DMS 273 treated with DMSO at 0.1 percent for 48 hours (cell line): ENCODE results near the gene CYP1A1.
"Not testable (repeated sequence)": the region's sequence is repeated elsewhere in the genome, so short reads cannot be mapped to it uniquely, and the experiment has no call there.

Source experiments
- DNase-seq: peaks from one replicate; lab custom pipeline; 2025; lab: John Stamatoyannopoulos, UW

CYP1A1 gene

DNA sequence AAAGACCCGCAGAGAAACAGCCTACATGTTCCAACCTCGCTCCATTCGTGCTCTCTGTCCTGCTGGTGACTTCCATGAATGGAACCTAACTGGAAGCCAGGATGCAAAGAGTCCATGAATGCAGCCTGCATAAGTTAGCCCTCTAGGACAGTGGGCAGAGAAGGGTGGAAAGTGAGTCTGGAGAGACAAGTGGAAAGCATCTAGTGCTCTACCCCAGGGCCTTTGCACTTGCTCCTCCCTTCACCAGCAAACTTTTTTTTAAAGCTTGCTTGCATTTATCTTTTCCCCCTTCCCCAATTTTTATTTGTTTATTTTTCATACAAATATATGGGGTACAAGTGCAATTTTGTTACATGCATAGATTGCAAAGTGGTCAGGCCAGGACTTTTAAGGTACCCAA is 7.9 kb upstream of the CYP1A1 start:
- DNase-seq = no peak

DNA sequence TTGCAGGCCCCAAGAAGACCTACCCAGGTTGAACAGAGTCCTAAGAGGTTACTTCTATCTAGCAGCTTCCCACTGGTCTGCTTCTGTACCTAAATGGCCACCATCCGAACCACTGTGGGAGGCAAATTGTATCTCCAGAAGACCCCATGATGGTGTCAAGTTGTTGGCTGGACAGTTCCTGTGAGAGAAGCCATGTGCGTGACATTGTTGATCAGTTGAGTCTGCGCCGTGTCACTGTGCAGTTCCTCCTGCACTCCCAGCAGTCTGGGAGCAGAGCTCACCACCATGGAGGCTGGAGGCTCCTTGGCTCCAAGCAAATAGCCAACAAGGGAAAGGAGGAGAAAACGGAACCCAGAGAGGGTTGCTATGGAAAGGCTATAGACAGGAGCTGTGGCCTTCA is 7.5 kb upstream of the CYP1A1 start:
- no peak for DNase-seq

- no peak for DNase-seq
These were observed 5.4 kb upstream of the CYP1A1 start for GRCh38 chr15:74730619-74731316.

GRCh38 chr15:74729372-74729771 is 4.0 kb upstream of the CYP1A1 start:
- not testable (repeated sequence) for DNase-seq

GRCh38 chr15:74728699-74729098 is 3.4 kb upstream of the CYP1A1 start:
- DNase-seq = not testable (repeated sequence)

- no peak for DNase-seq
These were observed 2.4 kb upstream of the CYP1A1 start for GRCh38 chr15:74727727-74728126.

DNA sequence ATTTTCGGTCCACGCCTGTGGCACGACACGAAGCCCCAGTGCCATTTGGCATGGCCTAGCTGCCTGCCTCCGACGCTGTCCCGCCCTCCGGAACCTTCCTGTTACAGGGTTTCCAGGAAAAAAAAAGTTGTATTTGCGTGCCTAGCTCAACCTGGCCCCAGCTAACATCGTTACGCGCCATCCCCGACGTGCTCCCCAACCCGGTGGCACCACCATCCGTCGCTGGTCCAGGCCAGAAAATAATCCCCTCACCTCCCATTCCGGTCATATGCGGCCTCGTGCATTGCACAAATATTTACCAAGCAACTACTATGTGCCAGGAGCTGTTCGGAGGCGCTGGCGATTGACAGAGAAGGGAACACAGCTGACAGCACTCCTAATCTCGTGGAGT is 1.4 kb upstream of the CYP1A1 start:
- no peak for DNase-seq

- no peak for DNase-seq
These were observed 781 bp upstream of the CYP1A1 start for GRCh38 chr15:74725845-74726773.

- no peak for DNase-seq
These were observed 631 bp downstream of the CYP1A1 start for GRCh38 chr15:74724570-74725224.

DNA sequence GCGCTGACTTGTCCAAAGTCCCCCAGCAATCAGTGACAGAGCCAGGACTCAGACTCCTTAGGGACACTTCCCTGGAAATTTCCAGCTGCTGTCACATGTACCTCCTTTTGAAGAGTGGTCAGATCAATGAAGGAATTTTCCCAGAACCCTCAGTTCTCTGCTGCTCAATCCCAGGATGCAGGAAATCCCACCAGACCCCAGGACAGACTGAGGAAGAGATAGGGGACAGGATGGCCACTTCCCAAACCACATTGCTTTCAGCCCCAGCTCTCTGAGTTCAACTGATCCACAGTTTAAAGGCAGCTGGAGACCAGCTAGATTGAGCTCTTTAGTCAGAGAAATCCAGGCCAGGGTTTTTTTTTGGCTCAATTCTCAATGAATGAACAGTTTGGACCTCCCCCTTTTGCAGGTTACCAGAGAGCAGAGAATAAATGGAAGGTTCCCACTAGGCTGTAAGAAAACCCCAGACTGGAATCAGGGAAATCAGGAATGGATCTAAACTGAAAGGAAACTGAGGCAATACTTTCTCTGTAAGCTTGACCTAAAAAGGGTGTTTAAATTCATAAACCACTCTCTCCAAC is 1.5 kb downstream of the CYP1A1 start:
- DNase-seq = peak; percentile 3

DNA sequence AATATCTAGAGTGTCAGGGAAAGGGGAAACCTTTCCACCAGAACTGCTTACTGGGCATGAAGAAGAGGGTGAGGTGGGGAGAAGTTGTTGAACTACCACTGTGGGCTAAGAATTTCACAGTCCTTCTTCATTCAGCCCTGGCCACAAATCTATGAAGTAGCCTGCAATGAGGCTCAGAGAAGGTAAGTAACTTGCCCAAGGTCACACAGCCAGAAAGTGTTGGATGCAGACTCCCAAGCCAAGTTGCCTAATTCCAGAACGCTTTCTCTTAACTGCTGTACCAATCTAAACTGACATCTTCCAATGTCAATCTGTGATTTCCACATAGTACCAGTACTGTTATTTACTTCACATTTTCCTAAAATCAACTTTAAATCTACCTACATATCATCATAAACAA is 2.1 kb downstream of the CYP1A1 start:
- DNase-seq = no peak

DNA sequence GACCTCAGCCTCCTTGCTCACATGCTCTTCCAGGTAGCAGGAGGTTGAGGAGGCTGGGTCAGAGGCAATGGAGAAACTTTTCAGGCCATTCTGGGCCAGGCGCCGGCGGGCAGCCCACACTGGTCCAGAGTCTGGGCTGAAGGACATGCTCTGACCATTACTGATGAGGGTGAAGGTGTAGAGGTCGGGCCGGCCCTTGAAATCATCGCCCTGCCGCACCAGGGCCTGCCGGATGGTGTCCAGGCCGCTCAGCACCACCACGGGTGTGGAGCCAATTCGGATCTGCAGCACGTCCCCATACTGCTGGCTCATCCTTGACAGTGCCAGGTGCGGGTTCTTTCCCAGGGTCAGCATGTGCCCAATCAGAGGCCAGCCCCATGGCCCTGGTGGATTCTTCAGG is 2.7 kb downstream of the CYP1A1 start:
- no peak for DNase-seq

DNA sequence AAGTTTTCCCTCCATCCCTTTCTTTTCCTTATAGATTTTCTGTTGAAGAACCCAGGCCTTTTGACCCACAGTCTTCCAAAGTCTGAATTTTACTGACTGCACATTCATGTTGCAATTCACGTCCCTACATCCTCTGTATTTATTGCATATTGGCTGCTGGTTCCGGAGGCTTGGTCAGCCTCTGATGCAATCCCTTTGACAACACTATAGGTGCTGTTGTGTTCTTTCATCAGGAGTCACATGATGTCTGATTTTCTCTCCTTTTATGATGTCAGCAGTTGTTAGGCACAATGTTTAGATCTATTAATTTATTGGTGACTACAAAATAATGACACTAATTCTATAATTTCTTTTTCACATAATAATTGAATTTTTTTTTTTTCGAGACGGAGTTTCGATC is 8.7 kb downstream of the CYP1A1 start:
- DNase-seq = no peak

DNA sequence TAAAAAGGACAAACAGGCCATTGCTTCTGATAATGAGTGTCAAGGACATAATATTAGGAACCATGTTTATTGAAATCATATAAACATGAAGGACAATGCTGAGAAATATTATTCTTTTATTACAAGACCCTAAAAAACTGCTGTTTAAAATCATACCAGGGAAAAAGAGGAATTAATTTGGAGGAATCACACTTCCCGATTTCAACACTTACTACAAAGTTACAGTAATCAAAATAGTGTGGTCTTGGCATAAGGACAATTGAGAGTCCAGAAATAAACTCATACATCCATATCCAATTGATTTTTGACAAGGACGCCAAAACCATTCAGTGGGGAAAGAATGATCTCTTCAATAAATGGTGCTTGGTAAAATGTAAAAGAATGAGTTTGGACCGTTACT is 13.0 kb downstream of the CYP1A1 start:
- DNase-seq = no peak

DNA sequence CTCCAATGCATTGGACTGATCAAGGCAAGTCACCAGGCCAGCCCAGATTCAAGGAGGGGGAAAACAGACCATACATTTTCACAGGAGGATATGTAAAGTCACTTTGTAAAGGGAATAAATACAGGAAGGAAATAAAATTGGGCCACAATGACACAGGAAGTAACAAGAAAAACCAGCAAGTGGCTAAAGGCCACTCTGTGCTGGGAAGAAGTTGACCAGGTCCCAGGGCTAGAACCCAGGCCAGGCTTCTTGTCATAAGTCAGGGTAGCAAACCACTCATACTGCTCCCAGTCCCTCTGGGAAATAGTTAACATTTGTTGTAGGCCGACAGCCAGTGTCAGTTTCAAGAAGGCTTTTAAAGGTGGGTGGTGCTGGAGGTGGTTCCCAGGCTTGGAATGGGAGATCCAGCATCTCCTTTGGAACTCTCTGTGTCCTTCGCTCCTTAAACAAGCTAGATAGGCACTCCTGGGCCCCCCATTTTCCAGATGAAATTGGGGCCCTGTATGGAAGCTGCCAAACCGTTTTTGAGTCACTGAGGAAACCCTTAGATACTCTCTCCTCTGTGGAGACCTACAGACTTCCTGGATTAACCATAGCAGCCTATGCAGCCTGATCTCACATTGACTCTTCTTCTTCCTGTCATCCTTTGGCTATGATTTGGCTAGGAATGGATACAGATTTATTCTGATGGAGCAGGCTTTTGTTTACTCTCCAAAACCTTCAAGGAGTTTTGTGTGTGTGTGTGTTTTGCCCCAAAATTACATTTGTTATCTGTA is 14.8 kb downstream of the CYP1A1 start:
- no peak for DNase-seq

GRCh38 chr15:74709892-74710291 is 15.4 kb downstream of the CYP1A1 start:
- DNase-seq = no peak

- no peak for DNase-seq
These were observed 16.3 kb downstream of the CYP1A1 start for GRCh38 chr15:74709011-74709410.

DNA sequence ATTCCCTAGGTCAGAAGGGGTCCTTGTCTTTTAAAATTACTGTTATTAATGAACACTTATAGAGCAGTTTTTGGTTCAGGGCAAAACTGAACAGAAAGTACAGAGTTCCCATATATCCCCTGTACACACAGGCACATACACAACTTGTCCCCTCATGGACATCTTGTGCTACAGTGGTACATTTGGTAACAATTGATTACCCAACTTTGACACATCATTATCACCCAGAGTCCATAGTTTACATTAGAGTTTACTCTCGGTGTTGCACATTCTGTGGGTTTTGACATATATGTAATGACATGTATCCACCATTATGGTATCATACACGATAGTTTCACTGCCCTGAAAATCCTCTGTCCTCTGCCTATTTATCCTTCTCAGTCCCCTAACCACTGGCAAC is 28.5 kb downstream of the CYP1A1 start:
- no peak for DNase-seq

DNA sequence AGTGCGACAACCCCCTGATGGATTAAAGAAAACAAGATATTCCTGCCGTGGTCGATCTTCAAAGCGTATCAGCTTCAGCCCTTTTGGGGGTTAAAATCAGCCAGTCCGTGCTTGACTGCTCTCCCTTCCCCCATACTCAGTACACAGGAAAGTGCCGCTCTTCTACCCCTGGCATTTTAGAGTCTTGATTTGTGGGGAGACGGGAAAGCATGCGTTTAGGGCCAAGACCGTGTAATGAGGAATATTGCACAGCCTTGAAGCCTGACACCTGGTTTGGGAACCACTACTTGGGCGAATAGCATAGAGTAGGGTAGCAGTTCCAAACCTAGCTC is 29.0 kb downstream of the CYP1A1 start:
- DNase-seq = no peak

DNA sequence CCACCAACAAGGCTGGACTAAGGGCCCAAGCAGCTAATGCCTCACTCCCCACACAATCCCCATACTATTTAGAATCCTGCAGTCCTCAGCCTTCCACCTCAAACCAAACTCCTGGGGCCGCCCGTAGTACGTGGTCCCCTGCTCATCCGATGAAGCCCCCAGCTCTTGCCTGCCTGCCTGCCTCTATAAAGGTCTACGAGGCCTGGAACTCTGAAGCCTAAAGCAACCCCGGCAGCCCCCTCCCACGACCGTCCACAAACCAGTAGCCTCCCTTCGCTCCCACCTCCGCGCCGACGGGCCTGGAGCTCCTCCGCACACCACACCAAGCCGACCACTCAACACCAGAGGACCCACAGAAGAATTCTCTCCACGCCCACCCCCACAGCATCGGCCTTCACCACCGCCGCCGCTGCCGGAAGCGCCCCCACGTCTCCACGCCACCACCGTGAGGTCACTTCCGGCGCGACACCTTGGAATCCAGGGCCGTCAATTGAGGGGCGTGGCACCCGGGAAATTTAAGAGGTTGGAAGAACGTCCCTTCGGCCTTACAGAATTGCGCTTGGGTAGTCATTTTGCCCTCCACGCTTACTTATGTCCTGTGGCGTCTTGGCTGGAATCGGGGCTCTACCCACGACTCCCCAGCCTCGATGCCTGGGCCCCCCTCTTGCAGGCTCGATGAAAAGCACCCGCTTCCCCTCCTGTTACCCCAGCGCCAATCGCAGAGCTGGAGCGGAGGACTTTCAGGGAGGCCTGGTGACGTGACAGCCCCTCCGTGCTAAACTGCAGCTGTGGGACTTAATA is 29.5 kb downstream of the CYP1A1 start, which contains the start of gene EDC3:
EDC3 (minus strand) TSS at position 428 of the 801 bp plus-strand sequence. CDS start 20,900 bp downstream, outside the sequence.
- peak; percentile 2 for DNase-seq

GRCh38 chr15:74692327-74692726 is 33.0 kb downstream of the CYP1A1 start:
- DNase-seq = no peak
